ENCODE data around the gene BBS2.
"Not testable (repeated sequence)": the region's sequence is repeated elsewhere in the genome, so short reads cannot be mapped to it uniquely, and the experiment has no call there.

The BBS2 gene

DNA sequence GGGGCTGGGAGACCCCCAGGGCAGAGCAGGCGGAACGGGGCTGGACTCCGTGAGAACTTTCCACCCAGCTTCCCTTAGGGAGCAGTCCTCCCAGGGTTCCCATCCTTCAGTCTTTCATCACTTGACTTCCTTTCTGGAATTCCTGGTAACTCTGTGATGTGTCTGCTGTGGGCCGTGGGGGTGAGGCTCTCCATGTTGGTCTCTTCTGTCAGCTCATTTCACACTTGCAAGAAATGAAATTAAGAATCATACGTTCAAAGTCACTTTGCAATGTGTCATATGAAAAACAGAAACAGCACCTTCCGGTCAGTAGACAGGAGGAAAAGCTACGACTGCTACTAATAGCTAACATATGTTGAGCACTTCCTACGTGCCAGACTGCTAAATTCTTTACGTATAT lies 5.4 kb upstream of the BBS2 start:
- DNase-seq (ENCODE audit: low read depth) = no peak

DNA sequence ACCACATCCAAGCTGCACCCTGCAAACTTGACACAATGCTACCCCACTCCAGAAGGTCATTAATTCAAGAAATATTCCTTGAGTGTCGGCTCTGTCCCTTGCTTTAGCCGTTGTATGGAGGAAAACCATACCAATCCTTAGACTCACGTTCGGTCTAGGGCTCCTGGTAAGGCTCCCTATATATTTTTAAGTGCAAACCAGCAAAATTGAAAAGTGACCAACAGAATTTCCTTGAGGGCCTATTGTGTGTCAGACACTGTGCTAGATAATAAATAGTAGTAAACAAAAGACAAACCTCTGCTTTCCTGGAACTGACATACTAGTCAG lies 390 bp upstream of the BBS2 start:
- no peak for DNase-seq (ENCODE audit: low read depth)

DNA sequence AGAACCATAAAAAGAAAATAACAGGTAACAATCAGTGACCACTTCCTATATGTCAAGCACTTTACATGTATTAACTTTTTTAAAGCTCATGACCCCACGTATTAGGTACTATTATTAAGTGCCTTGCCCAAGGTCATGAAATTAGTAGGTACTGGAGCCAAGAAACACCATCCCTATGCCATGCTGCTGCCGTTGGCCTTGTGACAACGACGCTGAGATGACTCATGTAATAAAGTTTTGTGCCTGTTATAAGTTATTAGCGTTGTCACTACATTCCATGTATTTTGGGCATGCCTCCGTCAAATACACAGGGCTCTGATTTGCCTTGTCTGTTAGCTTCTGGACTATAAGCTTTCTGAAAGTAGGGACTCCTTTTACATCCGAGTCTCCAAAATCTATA lies 1.4 kb downstream of the BBS2 start:
- no peak for DNase-seq (ENCODE audit: low read depth)

DNA sequence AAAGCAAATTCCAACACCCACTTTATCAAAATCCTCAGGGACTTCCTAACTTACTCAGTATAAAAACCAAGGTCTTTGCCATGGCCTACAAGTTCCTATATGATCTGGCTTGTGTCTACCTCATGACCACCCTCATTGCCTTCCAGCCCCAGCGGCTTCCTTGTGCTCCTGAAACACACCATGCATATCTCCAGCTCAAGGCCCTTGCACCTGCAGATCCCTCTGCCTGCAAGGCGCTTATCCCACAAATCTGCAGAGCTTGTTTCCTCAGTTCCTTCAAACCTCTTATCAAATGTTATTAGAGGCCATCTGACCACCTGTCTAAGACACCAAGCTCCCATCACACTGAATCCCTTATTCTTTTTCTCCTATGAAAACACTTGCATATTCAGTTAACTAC lies 2.6 kb downstream of the BBS2 start:
- no peak for DNase-seq (ENCODE audit: low read depth)

DNA sequence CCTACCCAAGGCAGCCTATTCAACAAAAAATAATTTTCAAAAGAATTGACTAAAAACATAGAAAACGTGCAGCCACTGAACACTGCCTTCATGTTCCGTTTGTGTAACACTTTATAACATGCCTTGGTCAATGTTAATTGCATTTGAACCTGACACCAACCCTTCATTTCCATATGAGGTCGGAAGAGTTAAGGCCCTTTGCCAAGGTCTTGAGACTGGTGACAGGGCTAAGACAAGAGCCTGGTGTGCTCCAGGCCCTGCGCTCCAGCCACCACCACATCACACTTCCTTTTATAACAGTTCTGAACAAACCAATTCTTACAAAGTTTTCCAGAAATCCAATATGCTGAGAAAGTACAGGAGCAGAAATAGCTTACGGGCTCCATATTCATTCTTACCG lies 4.2 kb downstream of the BBS2 start:
- DNase-seq (ENCODE audit: low read depth) = no peak

DNA sequence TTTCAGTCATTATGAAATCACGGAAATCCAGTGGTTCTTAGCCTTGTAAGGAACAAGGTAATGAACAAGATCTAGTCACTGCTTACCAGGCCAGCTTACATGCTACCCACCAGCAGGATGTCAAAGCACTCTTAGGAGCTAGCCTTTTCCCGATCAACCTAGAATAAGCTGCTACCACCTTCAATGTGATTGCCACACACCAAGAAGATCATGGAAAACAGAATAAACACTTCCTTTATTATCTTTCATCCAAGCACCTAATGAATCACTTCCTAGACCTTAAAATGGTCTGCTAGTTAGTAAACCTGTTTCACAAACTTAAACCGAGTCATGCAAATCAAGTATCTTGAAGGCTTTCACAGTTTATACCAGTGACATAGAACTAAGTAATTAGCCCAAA lies 5.0 kb downstream of the BBS2 start:
- DNase-seq (ENCODE audit: low read depth) = no peak

DNA sequence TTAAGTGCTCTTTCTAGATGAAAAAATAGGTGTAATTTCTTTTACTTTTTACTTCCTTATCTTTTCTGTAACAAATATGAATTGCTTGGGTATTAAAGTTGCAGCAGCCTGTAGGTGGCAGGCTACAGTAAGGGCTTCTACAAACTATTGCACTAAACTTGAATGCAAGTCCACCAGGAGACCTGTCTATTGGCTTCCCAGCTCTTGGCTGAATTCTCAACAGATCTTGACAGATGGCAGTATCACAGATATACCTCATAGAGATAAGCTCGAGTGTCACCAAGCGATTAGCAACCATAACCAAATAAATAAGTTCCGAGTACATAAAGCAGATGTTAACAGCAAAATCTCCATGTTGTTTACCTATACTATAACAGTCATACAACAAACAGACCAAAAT lies 5.9 kb downstream of the BBS2 start:
- DNase-seq (ENCODE audit: low read depth) = peak; percentile 45

DNA sequence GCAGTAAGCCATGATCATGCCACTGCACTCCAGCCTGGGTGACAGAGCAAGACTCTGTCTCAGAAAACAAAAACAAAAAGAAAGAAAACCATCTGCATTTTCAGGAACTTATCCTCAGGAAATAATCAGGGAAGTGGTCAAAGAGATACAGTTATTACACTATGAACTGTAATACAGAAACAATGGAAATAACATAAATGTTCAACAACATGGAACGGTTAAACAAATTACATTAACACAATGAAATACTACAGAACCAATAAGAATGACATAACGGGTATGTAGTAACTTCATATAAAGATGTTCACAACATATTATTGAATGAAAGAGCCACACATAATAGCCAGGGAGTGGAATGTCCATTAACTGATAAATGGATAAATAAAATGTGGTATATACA lies 6.7 kb downstream of the BBS2 start:
- no peak for DNase-seq (ENCODE audit: low read depth)

DNA sequence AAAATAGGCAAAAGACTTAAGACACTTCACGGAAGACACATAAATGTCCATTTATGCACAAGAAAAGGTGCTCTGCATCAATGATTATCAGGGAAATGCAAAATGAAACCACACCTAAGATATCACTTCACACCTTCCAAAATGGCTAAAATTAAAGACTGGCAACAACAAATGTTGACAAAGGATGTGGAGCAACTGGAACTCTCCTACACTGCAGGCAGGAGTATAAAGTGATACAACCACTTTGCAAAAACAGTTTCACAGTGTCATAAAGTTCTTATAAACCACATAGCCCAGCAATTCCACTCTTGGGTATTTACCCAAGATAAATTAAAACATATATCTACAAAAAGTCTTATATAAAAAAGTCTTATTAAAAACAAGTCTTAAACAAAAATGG lies 7.8 kb downstream of the BBS2 start:
- no peak for DNase-seq (ENCODE audit: low read depth)

DNA sequence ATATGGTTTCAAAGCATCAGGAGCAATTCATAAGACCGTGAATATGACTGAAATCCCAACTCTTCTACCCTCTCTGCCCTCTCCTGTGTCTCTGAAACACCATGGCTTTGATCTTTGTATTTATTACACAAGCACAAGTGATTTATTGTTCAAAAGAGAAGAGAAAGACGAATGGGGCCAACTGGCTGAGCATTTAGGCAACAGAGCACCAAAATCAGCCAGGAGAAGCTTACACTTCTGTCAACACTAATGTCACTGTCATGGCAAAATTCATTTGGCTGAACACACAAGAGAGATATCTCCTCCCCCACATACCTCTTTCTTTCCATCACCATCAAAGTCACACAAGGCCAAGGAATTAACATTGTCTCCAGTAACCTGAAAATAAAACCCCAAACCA lies 9.3 kb downstream of the BBS2 start:
- DNase-seq (ENCODE audit: low read depth) = no peak

DNA sequence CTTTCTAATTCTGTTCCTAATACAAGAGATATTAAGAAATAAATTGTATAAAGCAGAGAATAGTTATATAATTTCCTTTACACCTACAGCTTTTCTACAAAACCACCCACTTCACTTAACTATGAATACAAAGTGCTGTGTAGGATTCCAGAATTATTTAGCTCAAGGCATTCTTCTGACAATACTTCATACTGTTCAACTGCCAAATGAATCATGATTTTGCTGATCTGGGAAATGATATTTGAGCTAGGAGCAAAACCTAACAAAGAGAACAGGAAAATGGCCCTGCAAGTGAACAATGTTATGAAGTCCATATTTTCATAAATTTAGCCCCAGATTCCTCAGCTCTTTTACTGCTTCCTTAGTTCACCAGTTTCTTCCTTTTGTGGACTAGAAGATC lies 12.9 kb downstream of the BBS2 start:
- DNase-seq (ENCODE audit: low read depth) = peak; percentile 66

DNA sequence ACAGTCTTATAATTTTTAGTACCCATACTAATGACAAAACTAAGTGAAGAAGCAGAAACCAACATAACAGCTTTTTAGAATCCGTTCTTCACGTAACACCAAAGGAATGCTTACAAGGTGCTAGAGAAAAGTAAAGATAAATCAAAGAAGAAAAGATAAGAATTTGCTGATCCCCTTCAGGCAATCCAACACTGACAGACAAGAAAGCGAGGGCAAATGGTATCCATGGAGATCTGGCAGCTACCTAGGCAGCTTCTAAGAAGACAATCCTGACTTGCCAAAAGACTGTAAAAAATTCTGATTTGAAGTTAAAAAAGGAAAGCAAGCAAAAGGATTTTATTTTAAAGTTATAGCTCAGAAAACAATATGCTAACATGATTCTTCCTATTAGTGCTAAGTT lies 14.6 kb downstream of the BBS2 start:
- no peak for DNase-seq (ENCODE audit: low read depth)

DNA sequence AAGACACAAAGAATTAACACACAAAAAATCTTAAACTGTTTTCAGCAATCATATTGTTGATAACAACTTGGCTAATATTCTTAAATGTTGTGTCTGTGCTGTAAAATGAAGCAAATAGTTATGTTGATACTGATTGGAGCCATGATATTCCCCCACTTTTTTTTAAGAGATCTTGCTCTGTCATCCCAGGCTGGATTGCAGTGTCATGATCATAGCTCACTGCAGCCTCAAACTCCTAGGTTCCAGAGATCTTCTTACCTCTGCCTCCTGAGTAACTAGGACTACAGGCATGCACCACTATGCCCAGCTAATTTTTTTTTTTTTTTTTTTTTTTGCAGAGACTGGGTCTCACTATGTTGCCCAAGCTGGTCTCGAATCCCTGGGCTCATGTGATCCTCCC lies 26.0 kb downstream of the BBS2 start:
- DNase-seq (ENCODE audit: low read depth) = no peak

DNA sequence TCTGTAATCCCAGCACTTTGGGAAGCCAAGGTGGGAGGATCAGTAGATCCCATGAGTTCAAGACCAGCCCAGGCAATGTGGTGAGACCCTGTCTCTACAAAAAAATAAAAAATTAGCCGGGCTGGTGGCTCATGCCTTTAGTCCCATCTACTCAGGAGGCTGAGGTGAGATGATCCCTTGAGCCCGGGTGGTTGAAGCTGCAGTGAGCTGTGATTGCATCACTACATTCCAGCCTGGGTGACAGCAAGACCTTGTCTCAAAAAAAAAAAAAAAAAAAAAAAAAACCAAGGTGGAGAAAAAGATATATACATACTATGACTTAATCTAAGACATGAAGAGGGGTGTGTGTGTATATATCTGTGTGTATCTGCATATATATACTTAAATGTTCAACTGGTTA lies 26.7 kb downstream of the BBS2 start:
- DNase-seq (ENCODE audit: low read depth) = no peak

DNA sequence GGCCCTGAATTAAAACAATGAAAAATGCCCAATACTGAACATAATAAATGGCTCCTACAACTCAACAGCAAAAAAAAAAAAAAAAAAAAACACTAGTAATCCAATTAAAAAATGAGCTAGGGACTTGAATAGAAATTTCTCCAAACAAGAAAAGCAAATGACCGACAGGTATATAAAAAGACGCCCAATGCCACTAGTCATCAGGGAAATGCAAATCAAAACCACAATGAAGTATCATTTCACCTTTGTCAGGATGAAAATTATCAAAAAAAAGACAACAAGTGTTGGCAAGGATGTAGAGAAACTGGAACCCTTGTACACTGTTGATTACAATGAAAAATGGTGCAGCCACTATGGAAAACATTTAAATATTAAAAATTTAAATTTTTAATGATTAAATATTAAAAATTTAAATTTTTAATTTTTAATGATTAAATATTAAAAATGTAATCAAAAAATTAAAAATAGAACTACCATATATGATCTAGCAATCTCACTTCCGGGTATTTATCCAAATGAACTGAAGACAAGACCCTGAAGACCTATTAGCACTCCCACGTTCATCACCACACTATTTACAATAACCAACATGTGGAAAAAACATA lies 28.1 kb downstream of the BBS2 start:
- no peak for DNase-seq (ENCODE audit: low read depth)

DNA sequence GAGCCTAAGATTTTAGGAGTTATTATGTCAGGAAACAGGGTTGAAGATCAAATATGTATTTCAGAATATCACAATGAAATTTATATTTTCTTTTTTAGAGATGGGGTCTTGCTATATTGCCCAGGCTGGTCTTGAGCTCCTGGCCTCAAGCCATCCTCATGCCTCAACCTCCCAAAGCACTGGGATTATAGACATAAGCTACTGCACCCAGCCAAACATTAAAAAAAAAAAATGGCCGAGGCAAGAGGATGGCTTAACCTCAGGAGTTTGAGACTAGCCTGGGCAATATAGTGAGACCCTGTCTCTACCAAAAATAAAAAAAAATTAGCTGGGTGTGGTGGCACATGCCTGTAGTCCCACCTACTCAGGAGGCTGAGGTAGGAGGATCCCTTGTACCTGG lies 31.0 kb downstream of the BBS2 start:
- not testable (repeated sequence) for DNase-seq (ENCODE audit: low read depth)

DNA sequence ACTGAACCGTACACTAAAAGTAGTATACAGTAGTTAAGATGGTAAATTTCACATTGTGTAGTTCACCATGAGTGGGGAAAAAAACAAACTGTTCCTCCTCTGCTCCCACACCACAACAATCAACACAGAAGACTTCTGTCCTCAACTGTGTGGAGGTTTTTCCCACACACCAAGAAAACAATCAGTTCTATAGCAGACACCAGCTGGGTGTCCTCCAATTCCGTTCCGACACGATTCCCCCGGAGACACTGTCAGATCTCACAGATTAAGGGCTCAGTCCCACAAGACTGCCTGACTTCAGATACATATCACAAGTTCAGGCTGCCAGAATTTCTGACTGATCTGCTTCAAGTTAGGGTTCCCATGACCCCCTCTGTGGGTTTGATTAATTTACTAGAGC lies 31.8 kb downstream of the BBS2 start:
- DNase-seq (ENCODE audit: low read depth) = no peak

DNA sequence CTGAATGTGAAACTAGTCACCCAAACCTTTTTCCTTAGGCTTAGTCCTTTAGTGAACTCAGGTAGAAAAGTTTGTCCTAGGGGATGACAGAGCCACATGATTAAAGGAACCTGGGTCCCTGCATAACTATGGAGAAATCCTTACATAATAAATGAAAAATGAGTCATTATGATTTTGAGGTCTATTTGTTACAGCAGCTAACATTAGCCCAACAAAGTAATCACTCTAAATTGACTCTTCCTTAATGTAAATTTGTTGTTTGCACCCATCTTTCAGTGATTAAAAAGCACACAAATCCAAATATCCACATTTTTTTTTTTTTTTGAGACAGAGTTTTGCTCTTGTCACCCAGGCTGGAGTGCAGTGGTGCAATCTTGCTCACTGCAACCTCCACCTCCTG lies 36.4 kb downstream of the BBS2 start:
- no peak for DNase-seq (ENCODE audit: low read depth)

DNA sequence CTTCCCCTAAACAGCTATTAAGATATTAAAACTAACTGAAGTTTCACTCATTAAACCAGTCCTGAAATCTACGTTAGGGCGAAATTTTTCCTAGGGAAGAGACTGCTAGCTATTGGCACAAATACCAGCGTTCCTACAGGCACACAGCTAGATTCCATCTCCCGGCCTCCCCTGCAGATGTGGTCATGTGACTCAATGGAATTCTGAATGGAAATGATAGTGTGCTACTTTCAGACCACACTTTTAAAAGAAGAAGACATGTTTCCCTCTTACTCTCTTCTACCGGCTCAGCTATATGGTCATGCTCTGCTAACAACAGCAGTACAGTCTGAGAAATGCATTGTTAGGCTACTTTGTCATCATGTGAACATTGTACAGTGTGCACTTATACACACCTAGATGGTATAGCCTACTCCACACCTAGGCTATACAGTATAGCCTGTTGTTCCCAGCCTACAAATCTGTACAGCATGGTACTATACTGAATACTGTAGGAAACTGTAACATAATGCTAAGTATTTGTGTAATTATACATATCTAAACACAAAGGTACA lies 37.1 kb downstream of the BBS2 start:
- DNase-seq (ENCODE audit: low read depth) = no peak

DNA sequence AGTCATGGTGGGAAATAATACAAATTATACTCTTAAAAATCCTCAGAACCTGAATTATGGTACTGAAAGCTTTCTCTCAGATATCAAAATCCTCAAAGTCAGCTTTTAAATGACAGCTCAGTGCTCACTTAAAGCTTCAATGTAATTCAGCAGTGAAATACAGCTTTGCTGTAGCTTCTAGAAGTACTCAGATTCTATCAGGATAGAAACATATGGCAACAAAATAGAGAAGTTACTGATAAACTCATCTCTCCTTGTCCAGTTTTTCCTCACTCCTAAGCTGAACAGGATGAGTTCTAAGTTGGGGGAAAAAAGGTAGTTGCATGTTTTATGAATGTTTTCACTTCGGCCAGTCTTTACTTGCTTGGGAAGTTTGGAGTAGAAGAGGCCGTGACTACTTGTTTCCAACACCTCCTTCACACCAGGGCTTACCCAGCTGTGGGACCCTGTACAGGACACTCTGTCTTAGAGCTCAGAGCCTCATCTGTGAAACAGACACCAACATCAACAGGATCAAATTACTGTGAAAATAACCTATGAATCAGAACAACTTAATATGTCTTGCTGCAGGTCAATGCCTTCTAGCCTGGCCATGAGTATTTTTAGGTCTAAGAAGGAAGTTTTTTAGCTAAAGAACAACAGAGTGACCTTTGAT lies 38.2 kb downstream of the BBS2 start:
- DNase-seq (ENCODE audit: low read depth) = no peak

DNA sequence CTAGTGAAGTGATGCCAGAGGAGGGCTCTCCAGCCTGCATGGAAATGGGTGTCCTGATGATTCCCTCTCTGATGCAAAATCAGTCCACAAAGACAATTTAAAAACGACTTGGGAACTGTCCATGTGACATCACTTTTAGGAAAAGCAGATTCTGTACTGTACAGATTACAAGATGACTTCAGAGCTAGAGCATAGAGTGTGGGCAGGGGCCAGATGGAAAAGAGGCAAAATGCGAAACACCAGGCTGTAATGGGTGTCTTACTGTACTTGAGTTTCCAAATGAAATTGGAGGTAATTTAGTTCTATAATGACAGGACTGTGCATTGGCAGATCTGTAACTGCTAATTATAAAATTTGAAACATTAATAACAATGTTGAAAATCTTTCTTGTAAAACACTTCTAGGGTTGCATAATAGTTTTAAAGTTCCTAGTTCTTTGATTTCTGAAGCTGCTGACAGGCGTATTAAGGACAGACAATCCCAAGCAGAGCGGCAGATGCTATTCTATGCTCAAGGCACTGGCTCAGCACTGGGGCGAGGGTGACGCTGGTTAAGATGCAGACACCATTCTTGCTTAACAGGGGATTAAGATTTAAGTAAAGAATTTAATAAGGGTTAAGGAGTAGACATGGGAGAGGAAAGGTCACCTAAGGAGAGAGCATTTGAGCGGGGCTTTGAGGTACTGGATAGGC lies 38.9 kb downstream of the BBS2 start:
- no peak for DNase-seq (ENCODE audit: low read depth)

DNA sequence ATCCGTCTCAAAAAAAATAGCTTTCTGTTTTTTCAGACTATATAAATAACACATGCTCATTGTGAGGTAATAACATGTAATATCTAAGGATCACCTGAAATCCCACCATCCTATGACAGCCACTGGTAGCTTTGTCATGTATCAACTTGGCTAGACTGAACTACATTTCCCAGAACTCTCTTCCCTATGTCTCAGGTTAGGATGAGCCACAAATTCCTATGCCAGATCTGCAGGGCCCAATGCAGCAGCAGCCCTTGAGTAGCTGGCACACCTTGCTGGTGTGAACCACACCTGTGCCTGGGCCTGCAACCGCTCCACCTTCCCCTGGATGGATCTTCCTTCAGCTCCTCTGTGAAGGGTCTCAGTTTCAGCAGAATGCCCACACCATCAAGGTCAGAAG lies 40.4 kb downstream of the BBS2 start:
- DNase-seq (ENCODE audit: low read depth) = no peak

DNA sequence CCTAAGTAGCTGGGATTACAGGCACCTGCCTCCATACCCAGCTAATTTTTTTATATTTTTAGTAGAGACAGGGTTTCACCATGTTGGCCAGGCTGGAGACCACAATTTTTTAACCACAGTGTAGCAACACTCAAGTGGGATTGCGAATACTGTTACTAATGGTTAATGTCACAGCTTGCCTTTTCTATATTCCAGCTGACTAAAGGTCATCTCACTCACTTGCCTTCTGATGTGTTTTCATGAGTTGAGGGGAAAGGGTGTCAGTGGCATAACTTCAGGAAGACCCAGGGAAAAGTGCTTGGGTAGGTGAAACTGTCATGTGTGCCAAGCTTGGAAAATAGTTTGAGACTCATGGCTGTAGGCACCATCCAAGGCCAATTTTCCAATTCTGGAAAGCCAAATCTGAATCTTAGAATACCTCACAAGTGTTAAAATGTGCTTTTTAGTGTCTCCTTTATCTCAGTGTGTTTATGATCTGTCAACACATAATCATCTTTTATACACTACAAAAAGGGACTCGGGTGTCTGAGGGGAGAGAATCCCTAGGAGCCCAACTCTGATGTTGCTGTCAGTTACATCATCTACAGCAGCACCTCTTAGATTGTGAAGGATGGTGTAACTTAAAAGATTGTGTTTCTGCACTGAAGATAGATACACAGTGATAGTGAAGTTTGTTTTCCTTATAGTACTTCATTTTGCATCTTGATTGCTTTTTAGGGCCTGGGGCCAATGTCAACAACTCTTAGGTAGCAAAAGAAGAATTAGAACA lies 41.4 kb downstream of the BBS2 start:
- no peak for DNase-seq (ENCODE audit: low read depth)

Measured in stromal cell of bone marrow (primary cell).